OCI-LY7 (cell line): ENCODE results near the gene NRN1L. TPM values are rescaled to one million over a fixed set of nuclear protein-coding genes. Genes with fewer than 3 reads are reported as not detected.
A peak's percentile ranks its signal among the peaks of the same experiment; 100 is the strongest.

Experiments
- BruUV-seq: library from RNA; stranded (reverse); fragments of 400-500 nt; replicated peaks from 2 replicates; lab custom pipeline; 2021; lab: Mats Ljungman, UMichigan
- CTCF ChIA-PET: fragments of 300-600 bp; sonication (Branson Sonifier 250); formaldehyde crosslinking; loops from one replicate; lab custom pipeline; 2022; ENCODE audit warnings: antibody characterized with exemption; ENCODE audit not compliant: unreplicated experiment; lab: Charles Lee
- POLR2A ChIA-PET: fragments of 300-600 bp; sonication (Branson Sonifier 250); formaldehyde crosslinking; loops from one replicate; lab custom pipeline; 2022; ENCODE audit warnings: antibody characterized with exemption; lab: Charles Lee
- DNase-seq: peaks from one replicate; pipeline ENCODE4 v3.0.0-alpha.2; 2015; ENCODE audit warnings: low spot score
- H2AFZ ChIP-seq: fragments of 200-600 bp; sonication (generic), shearing (Covaris generic); 2 replicates; pipeline ENCODE4 v1.6.1; 2014; ENCODE audit warnings: mild to moderate bottlenecking, antibody characterized with exemption, low read length, moderate library complexity
- H3K27ac ChIP-seq: fragments of 200-600 bp; sonication (generic); 2 replicates; pipeline ENCODE4 v1.5.1; 2014; ENCODE audit warnings: mixed run types, low read depth, mild to moderate bottlenecking, moderate library complexity, low read length, inconsistent platforms; ENCODE audit not compliant: poor library complexity, severe bottlenecking
- H3K36me3 ChIP-seq: fragments of 200-600 bp; sonication (generic); 2 replicates; pipeline ENCODE4 v1.6.1; 2014; ENCODE audit warnings: mild to moderate bottlenecking, antibody characterized with exemption, low read length, moderate library complexity, mixed read lengths; ENCODE audit not compliant: insufficient read depth
- H3K4me1 ChIP-seq: fragments of 200-600 bp; sonication (generic); 2 replicates; pipeline ENCODE4 v1.5.1; 2014; ENCODE audit warnings: mild to moderate bottlenecking, low read length; ENCODE audit not compliant: insufficient read depth, poor library complexity, severe bottlenecking
- H3K4me2 ChIP-seq: fragments of 200-600 bp; sonication (generic); 2 replicates; pipeline ENCODE4 v1.6.1; 2014; ENCODE audit warnings: mild to moderate bottlenecking, low read length
- H3K4me3 ChIP-seq: fragments of 200-600 bp; sonication (generic); 2 replicates; pipeline ENCODE4 v1.5.1; 2014; ENCODE audit warnings: mild to moderate bottlenecking, low read depth, low read length; ENCODE audit not compliant: poor library complexity, severe bottlenecking
- H3K79me2 ChIP-seq: fragments of 200-600 bp; sonication (generic); 2 replicates; pipeline ENCODE4 v1.6.1; 2016; ENCODE audit warnings: low read depth, mild to moderate bottlenecking, low read length, moderate library complexity, mixed read lengths; ENCODE audit not compliant: insufficient read depth
- H3K9me2 ChIP-seq: fragments of 200-600 bp; sonication (generic); 2 replicates; pipeline ENCODE4 v1.6.1; 2016; ENCODE audit warnings: mild to moderate bottlenecking, low read length, mixed read lengths; ENCODE audit not compliant: insufficient read depth
- H3K9me3 ChIP-seq: fragments of 200-600 bp; sonication (generic); 2 replicates; pipeline ENCODE4 v1.6.1; 2014; ENCODE audit warnings: mild to moderate bottlenecking, mixed run types, low read length, mixed read lengths
- H4K20me1 ChIP-seq: fragments of 200-600 bp; sonication (generic); 2 replicates; pipeline ENCODE4 v1.6.1; 2014; ENCODE audit warnings: mild to moderate bottlenecking, antibody characterized with exemption, low read length, moderate library complexity, mixed read lengths; ENCODE audit not compliant: insufficient read depth
- EZH2phosphoT487 ChIP-seq: fragments of 200-600 bp; sonication (generic); IDR thresholded peaks from 2 replicates; pipeline ENCODE4 v1.6.1; 2018; ENCODE audit warnings: low read depth, borderline replicate concordance, mild to moderate bottlenecking, mixed run types, antibody characterized with exemption, low read length, moderate library complexity, mixed read lengths
- intact Hi-C: fragments of 100-400 bp; cut with micrococcal nuclease; formaldehyde crosslinking; loops from one replicate; pipeline ENCODE4 v1.10.0; 2022; ENCODE audit not compliant: unreplicated experiment
- total RNA-seq, 2 experiments: library from RNA; depleted of rRNA in 1 of 2; stranded (reverse); fragments of >200 nt in 1 of 2; shearing (Covaris generic) in 1 of 2; gene quantifications; 2 replicates each; pipeline ENCODE4 v1.2.3, GENCODE V29; 2014 to 2022
- TF ChIP-seq, protein P1 (sequence below): fragments of 200-600 bp; sonication (generic); conservative IDR thresholded peaks from 2 replicates; pipeline ENCODE4 v1.5.1; 2014; ENCODE audit warnings: mild to moderate bottlenecking, antibody characterized with exemption, low read length, moderate library complexity, mixed read lengths

The NRN1L gene
- total RNA-seq, 2 experiments from 2014 or later = 0.66 to 0.80 TPM

DNA sequence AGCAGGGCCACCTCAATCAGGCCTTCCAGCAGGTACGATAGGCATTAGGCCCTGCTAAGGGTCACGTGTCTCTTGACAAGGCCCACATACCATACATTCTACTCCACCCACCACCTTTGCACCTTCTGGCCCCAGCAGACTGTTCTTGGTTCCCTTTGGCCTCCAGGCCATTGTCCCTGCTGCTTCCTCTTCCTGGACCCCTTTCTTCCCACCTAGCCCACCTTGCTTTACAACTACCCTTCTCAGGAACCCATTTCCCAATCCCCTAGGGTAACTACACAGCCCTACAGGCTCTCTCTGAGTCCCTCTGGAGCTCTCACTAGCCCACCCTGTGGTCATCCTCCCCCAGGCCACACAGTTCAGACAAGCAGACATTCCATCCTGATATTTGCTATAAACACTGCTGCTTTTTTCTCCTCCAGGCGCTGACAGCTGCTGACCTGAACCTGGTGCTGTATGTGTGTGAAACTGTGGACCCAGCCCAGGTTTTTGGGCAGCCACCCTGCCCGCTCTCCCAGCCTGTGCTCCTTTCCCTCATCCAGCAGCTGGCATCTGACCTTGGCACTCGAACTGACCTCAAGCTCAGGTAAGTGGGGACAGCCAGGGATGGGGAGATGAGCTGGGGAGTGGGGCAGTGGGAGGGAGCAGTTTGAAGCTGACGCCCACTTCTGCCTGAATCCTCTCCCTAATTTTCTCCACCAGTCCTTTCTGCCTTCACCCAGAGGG is 1.4 kb upstream of the NRN1L start:
- Histone ChIP-seq H3K36me3 (peaks cover 75% of the 10 kb centered on the region), H3K27ac (no peak overlapping the region), H3K4me3 (no peak overlapping the region), H3K79me2 (no peaks in the 10 kb centered on the region), H3K9me2 (no peaks in the 10 kb centered on the region), H3K4me2 (no peak overlapping the region), H3K9me3 (no peaks in the 10 kb centered on the region), H3K4me1 (no peaks in the 10 kb centered on the region), H2AFZ (no peak overlapping the region), H4K20me1 (no peaks in the 10 kb centered on the region)
- CTCF ChIA-PET = interaction anchor here (0.5 to 1.0 kb wide), 6 partner anchors 41 to 157 kb away, joined by 3 to 8 read pairs (median 3); partner anchors contain the start of gene CTRL
- no TSS peak for BruUV-seq
- intact Hi-C loops = loop anchor here (1.0 to 5.0 kb wide), 2 partner anchors 45 to 179 kb away; no protein-coding TSS in a partner anchor
- no peak for TF ChIP-seq EZH2phosphoT487
- TF ChIP-seq, protein P1, sequence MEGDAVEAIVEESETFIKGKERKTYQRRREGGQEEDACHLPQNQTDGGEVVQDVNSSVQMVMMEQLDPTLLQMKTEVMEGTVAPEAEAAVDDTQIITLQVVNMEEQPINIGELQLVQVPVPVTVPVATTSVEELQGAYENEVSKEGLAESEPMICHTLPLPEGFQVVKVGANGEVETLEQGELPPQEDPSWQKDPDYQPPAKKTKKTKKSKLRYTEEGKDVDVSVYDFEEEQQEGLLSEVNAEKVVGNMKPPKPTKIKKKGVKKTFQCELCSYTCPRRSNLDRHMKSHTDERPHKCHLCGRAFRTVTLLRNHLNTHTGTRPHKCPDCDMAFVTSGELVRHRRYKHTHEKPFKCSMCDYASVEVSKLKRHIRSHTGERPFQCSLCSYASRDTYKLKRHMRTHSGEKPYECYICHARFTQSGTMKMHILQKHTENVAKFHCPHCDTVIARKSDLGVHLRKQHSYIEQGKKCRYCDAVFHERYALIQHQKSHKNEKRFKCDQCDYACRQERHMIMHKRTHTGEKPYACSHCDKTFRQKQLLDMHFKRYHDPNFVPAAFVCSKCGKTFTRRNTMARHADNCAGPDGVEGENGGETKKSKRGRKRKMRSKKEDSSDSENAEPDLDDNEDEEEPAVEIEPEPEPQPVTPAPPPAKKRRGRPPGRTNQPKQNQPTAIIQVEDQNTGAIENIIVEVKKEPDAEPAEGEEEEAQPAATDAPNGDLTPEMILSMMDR = no peak
- DNase-seq = no peak
- POLR2A ChIA-PET = interaction anchor here (0.6 kb wide), 1 partner anchor 114 kb away, joined by 3 read pairs; no protein-coding TSS in a partner anchor

DNA sequence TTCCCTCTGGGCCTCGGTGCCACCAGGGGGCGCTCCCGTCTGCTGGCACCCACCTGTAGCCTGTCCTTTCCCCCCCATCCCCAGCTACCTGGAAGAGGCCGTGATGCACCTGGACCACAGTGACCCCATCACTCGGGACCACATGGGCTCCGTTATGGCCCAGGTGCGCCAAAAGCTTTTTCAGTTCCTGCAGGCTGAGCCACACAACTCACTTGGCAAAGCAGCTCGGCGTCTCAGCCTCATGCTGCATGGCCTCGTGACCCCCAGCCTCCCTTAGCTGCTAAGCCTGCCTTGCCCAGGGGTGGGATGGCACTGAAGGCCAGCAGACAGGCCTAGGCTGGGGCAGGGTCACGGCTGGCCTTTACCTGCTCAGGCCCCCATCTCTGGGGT is 818 bp upstream of the NRN1L start:
- Histone ChIP-seq H3K4me3 (no peak overlapping the region), H3K36me3 (peaks cover 69% of the 10 kb centered on the region), H2AFZ (no peak overlapping the region), H3K9me3 (no peaks in the 10 kb centered on the region), H3K9me2 (no peaks in the 10 kb centered on the region), H3K4me1 (no peaks in the 10 kb centered on the region), H3K4me2 (no peak overlapping the region), H4K20me1 (no peaks in the 10 kb centered on the region), H3K27ac (no peak overlapping the region), H3K79me2 (no peaks in the 10 kb centered on the region)
- CTCF ChIA-PET = interaction anchor here (0.6 to 1.0 kb wide), 5 partner anchors 41 to 157 kb away, joined by 3 to 8 read pairs (median 3); partner anchors contain the start of gene CTRL
- DNase-seq = peak; percentile 62
- intact Hi-C loops = loop anchor here (1.0 to 5.0 kb wide), 2 partner anchors 44 to 178 kb away; no protein-coding TSS in a partner anchor
- no TSS peak for BruUV-seq
- TF ChIP-seq, protein P1 = peak; percentile 92
- TF ChIP-seq EZH2phosphoT487 = no peak
- POLR2A ChIA-PET = interaction anchor here (0.6 kb wide), 1 partner anchor 115 kb away, joined by 3 read pairs; no protein-coding TSS in a partner anchor

DNA sequence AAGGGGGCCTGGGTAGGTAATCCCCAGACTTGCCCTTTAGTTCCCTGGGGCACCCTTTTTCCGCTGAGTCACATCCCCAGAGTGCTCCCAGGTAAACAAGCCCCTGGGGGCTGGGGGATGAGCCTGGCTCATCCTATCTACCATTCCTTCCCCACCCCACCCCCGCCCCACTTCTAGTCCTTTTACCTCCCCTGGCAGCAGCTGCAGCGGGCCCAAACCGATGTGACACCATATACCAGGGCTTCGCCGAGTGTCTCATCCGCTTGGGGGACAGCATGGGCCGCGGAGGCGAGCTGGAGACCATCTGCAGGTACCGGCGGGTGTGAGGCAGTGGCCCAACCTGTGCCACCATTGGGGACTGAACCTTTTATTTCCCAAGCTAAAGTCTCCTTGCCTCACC is 860 bp downstream of the NRN1L start:
- ChIA-PET POLR2A (no interaction called here), CTCF (no interaction called here)
- no peak overlapping the region for H3K4me2 ChIP-seq
- BruUV-seq = no TSS peak
- no peak for DNase-seq
- no peaks in the 10 kb centered on the region for H4K20me1 ChIP-seq
- intact Hi-C loops = no loop called here
- no peak overlapping the region for H3K27ac ChIP-seq
- H2AFZ ChIP-seq = no peak overlapping the region
- H3K9me2 ChIP-seq = no peaks in the 10 kb centered on the region
- no peaks in the 10 kb centered on the region for H3K79me2 ChIP-seq
- no peaks in the 10 kb centered on the region for H3K4me1 ChIP-seq
- no peak overlapping the region for H3K4me3 ChIP-seq
- no peak for TF ChIP-seq EZH2phosphoT487
- TF ChIP-seq, protein P1 = no peak
- H3K36me3 ChIP-seq = peaks cover 53% of the 10 kb centered on the region; the same call in 1 of the 2 replicates
- no peaks in the 10 kb centered on the region for H3K9me3 ChIP-seq
